ENCODE results near the gene CRYBA2. TPM values are rescaled to one million over a fixed set of nuclear protein-coding genes. Genes with fewer than 3 reads are reported as not detected.

CRYBA2 gene
- polyA plus RNA-seq, 2 of the 4 experiments (the other 2 are of a cell fraction): not detected

GRCh38 chr2:218998414-218999002 is 5.3 kb upstream of the CRYBA2 start (continued):
- TF ChIP-seq SMC3 (IDR thresholded peaks at IDR 0.05) (no peak), ESRRA (IDR thresholded peaks at IDR 0.05; ENCODE audit: borderline replicate concordance, low read length) (no peak)

GRCh38 chr2:218997731-218998130 is 4.5 kb upstream of the CRYBA2 start:
- Histone ChIP-seq H3K4me2 (no peak overlapping the region), H3K9me3 (no peaks in the 10 kb centered on the region), H3K4me3 (no peak overlapping the region), H3K4me1 (peaks cover 17% of the 10 kb centered on the region), H3K27ac (no peak overlapping the region)
- no peak for ATAC-seq
- 80% methylated on average over 1 of the region's 2 CpGs for WGBS (ENCODE audit: missing lambda C conversion rate)
- DNase-seq (ENCODE audit: low read depth in 1 of 2, low spot score in 1 of 2): no peak
- CTCF ChIA-PET: interaction anchor here (0.6 to 6.2 kb wide), 8 partner anchors 10 to 298 kb away, joined by 3 to 101 read pairs (median 6); partner anchors contain the start of gene FEV
- FAIRE-seq: no peak
- POLR2A ChIA-PET: no interaction called here
- no peak for TF ChIP-seq CHD2 (IDR thresholded peaks at IDR 0.05; ENCODE audit: low read length, partially characterized antibody)
- no peak for TF ChIP-seq ZC3H11A (IDR thresholded peaks at IDR 0.05)

- Histone ChIP-seq H3K9me3 (no peaks in the 10 kb centered on the region), H3K27ac (peak overlapping the region in 1 of 2 experiments; percentile 84; a peak in 3 of 6 replicates), H3K4me2 (peak overlapping the region; percentile 99; the same call in 2 of the 3 replicates), H3K4me1 (peaks cover 12% of the 10 kb centered on the region), H3K4me3 (peak overlapping the region; percentile 49; the same call in 1 of the 3 replicates)
- DNase-seq (ENCODE audit: low read depth in 1 of 2, low spot score in 1 of 2) (no peak), ATAC-seq (no peak), FAIRE-seq (no peak)
- WGBS (ENCODE audit: missing lambda C conversion rate): 79% methylated on average over 2 of the region's 4 CpGs
- ChIA-PET POLR2A (no interaction called here), CTCF (interaction anchor here (1.1 to 6.2 kb wide), 16 partner anchors 7 to 298 kb away, joined by 3 to 101 read pairs (median 12); partner anchors contain the start of gene FEV)
- TF ChIP-seq ATOH8 (CRISPR knock-in tag; IDR thresholded peaks at IDR 0.05; ENCODE audit: low read depth): no peak
- no peak for TF ChIP-seq HOXA7 (CRISPR knock-in tag; IDR thresholded peaks at IDR 0.05)
- TF ChIP-seq EHMT2 (IDR thresholded peaks at IDR 0.05; ENCODE audit: low read depth): no peak
- TF ChIP-seq EHF (CRISPR knock-in tag; IDR thresholded peaks at IDR 0.05): no peak
- no peak for TF ChIP-seq RNF2 (IDR thresholded peaks at IDR 0.05; ENCODE audit: borderline replicate concordance, low read depth)
- TF ChIP-seq CBX2 (IDR thresholded peaks at IDR 0.05; ENCODE audit: borderline replicate concordance, low read depth): no peak
- TF ChIP-seq FOSL2 (IDR thresholded peaks at IDR 0.05): no peak
- TF ChIP-seq FOSL2 (CRISPR knock-in tag; IDR thresholded peaks at IDR 0.05): no peak
- no peak for TF ChIP-seq MAZ (IDR thresholded peaks at IDR 0.05; ENCODE audit: borderline replicate concordance, low read depth, low read length)
- TF ChIP-seq KDM5A (IDR thresholded peaks at IDR 0.05): no peak
- no peak for TF ChIP-seq REST (IDR thresholded peaks at IDR 0.05)
- TF ChIP-seq TP53 (CRISPR knock-in tag; IDR thresholded peaks at IDR 0.05): no peak
- no peak for TF ChIP-seq GATA3 (IDR thresholded peaks at IDR 0.05; ENCODE audit: borderline replicate concordance)
- TF ChIP-seq CHD4 (IDR thresholded peaks at IDR 0.05; ENCODE audit: borderline replicate concordance): no peak
- no peak for TF ChIP-seq HEYL (CRISPR knock-in tag; IDR thresholded peaks at IDR 0.05)
- no peak for TF ChIP-seq JUNB (IDR thresholded peaks at IDR 0.05)
Measured at GRCh38 chr2:218996937-218997336, 3.7 kb upstream of the CRYBA2 start.

Data from A549 (cell line).